HL-60 (cell line): ENCODE results near the gene CNOT8.

ENCODE experiments used
- POLR2AphosphoS5 ChIP-seq: IDR thresholded peaks from 2 replicates; pipeline ENCODE4 v1.6.1; 2012; ENCODE audit warnings: low read depth
- TF ChIP-seq, protein P1 (sequence below): IDR thresholded peaks from one replicate; pipeline ENCODE4 v1.5.1; 2011; ENCODE audit warnings: low read length, control low read depth, inconsistent platforms; ENCODE audit not compliant: insufficient read depth

DNA sequence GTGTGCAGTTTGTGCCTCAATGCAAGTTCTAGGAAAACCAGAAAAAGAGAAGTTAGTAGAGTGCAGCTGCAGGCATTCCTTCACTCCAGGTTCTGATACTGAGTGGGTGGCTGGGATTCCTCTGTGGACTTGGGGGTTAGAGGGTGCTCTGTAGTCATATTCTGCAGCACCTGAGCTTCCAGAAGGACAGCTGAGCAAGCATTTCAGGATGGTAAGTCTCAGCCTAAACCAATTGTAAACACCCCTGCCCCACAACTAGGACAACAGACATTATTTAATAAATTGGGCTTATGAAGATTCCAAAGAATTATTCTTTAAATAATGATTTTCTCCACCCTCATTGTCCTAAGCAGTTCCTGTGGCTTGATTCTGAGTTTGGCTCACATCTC is 17.2 kb upstream of the CNOT8 start:
- TF ChIP-seq, protein P1, sequence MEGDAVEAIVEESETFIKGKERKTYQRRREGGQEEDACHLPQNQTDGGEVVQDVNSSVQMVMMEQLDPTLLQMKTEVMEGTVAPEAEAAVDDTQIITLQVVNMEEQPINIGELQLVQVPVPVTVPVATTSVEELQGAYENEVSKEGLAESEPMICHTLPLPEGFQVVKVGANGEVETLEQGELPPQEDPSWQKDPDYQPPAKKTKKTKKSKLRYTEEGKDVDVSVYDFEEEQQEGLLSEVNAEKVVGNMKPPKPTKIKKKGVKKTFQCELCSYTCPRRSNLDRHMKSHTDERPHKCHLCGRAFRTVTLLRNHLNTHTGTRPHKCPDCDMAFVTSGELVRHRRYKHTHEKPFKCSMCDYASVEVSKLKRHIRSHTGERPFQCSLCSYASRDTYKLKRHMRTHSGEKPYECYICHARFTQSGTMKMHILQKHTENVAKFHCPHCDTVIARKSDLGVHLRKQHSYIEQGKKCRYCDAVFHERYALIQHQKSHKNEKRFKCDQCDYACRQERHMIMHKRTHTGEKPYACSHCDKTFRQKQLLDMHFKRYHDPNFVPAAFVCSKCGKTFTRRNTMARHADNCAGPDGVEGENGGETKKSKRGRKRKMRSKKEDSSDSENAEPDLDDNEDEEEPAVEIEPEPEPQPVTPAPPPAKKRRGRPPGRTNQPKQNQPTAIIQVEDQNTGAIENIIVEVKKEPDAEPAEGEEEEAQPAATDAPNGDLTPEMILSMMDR = no peak
- TF ChIP-seq POLR2AphosphoS5 = no peak
